NCI-H1092 treated with DMSO at 0.1 percent for 48 hours (cell line): Measurements from ENCODE around the gene R3HDM1.
A peak's percentile ranks its signal among the peaks of the same experiment; 100 is the strongest.
"Not testable (repeated sequence)": the region's sequence is repeated elsewhere in the genome, so short reads cannot be mapped to it uniquely, and the experiment has no call there.

Source experiments
- DNase-seq: peaks from one replicate; lab custom pipeline; 2025; lab: John Stamatoyannopoulos, UW

R3HDM1 gene

GRCh38 chr2:135573620-135574019 is 42.3 kb downstream of the R3HDM1 start:
- DNase-seq, result no peak

- DNase-seq, result no peak
Observed at GRCh38 chr2:135581282-135581681, 50.0 kb downstream of the R3HDM1 start.

- DNase-seq, result no peak
Observed at GRCh38 chr2:135582383-135582782, 51.1 kb downstream of the R3HDM1 start.

- no peak for DNase-seq
Observed at GRCh38 chr2:135585586-135585985, 54.3 kb downstream of the R3HDM1 start.

- no peak for DNase-seq
Observed at GRCh38 chr2:135586148-135586547, 54.9 kb downstream of the R3HDM1 start.

GRCh38 chr2:135587958-135588357 is 56.7 kb downstream of the R3HDM1 start:
- DNase-seq, result no peak

- no peak for DNase-seq
Observed at GRCh38 chr2:135590619-135591260, 59.5 kb downstream of the R3HDM1 start.

GRCh38 chr2:135600915-135601314 is 69.6 kb downstream of the R3HDM1 start:
- no peak for DNase-seq

GRCh38 chr2:135603543-135603942 is 72.3 kb downstream of the R3HDM1 start:
- no peak for DNase-seq

GRCh38 chr2:135607561-135607960 is 76.3 kb downstream of the R3HDM1 start:
- DNase-seq, result no peak

GRCh38 chr2:135612319-135612718 is 81.0 kb downstream of the R3HDM1 start:
- no peak for DNase-seq

- DNase-seq, result no peak
Observed at GRCh38 chr2:135615404-135615803, 84.1 kb downstream of the R3HDM1 start.

GRCh38 chr2:135617501-135618015 is 86.3 kb downstream of the R3HDM1 start:
- no peak for DNase-seq

GRCh38 chr2:135620198-135620597 is 88.9 kb downstream of the R3HDM1 start:
- no peak for DNase-seq

- no peak for DNase-seq
Observed at GRCh38 chr2:135629520-135629919, 98.2 kb downstream of the R3HDM1 start.

- DNase-seq, result not testable (repeated sequence)
Observed at GRCh38 chr2:135630034-135630433, 98.8 kb downstream of the R3HDM1 start.

- no peak for DNase-seq
Observed at GRCh38 chr2:135630488-135630887, 99.2 kb downstream of the R3HDM1 start.

GRCh38 chr2:135633582-135633981 is 102.3 kb downstream of the R3HDM1 start:
- DNase-seq, result no peak

- DNase-seq, result no peak
Observed at GRCh38 chr2:135635212-135635835, 104.0 kb downstream of the R3HDM1 start.

- no peak for DNase-seq
Observed at GRCh38 chr2:135636982-135637381, 105.7 kb downstream of the R3HDM1 start.

- peak; percentile 12 for DNase-seq
Observed at GRCh38 chr2:135637456-135638087, 106.3 kb downstream of the R3HDM1 start.

- no peak for DNase-seq
Observed at GRCh38 chr2:135638825-135639224, 107.5 kb downstream of the R3HDM1 start.
